ENCODE data around the gene ITPR1.

ITPR1 gene

GRCh38 chr3:4501927-4502326 is 8.8 kb downstream of the ITPR1 start:
- Histone ChIP-seq H3K27me3 (ENCODE audit: insufficient read depth, poor library complexity, severe bottlenecking) (no peaks in the 10 kb centered on the region), H3K4me3 (replicated peaks; ENCODE audit: insufficient read depth, low read length) (no peak overlapping the region), H3K27ac (replicated peaks) (no peak overlapping the region)
- DNase-seq (ENCODE audit: low read depth in 1 of 2, low spot score in 1 of 2): no peak
- no peak for TF ChIP-seq GABPA (IDR thresholded peaks at IDR 0.05; ENCODE audit: low read depth)
- TF ChIP-seq CTCF (IDR thresholded peaks at IDR 0.05; ENCODE audit: insufficient read depth, low read length): no peak
- TF ChIP-seq, protein P1, sequence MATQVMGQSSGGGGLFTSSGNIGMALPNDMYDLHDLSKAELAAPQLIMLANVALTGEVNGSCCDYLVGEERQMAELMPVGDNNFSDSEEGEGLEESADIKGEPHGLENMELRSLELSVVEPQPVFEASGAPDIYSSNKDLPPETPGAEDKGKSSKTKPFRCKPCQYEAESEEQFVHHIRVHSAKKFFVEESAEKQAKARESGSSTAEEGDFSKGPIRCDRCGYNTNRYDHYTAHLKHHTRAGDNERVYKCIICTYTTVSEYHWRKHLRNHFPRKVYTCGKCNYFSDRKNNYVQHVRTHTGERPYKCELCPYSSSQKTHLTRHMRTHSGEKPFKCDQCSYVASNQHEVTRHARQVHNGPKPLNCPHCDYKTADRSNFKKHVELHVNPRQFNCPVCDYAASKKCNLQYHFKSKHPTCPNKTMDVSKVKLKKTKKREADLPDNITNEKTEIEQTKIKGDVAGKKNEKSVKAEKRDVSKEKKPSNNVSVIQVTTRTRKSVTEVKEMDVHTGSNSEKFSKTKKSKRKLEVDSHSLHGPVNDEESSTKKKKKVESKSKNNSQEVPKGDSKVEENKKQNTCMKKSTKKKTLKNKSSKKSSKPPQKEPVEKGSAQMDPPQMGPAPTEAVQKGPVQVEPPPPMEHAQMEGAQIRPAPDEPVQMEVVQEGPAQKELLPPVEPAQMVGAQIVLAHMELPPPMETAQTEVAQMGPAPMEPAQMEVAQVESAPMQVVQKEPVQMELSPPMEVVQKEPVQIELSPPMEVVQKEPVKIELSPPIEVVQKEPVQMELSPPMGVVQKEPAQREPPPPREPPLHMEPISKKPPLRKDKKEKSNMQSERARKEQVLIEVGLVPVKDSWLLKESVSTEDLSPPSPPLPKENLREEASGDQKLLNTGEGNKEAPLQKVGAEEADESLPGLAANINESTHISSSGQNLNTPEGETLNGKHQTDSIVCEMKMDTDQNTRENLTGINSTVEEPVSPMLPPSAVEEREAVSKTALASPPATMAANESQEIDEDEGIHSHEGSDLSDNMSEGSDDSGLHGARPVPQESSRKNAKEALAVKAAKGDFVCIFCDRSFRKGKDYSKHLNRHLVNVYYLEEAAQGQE (IDR thresholded peaks at IDR 0.05; ENCODE audit: insufficient replicate concordance, low read depth): no peak
- TF ChIP-seq SPI1 (IDR thresholded peaks at IDR 0.05; ENCODE audit: borderline replicate concordance, low read depth): no peak
- TF ChIP-seq POLR2AphosphoS5 (IDR thresholded peaks at IDR 0.05; ENCODE audit: low read depth): no peak

DNA sequence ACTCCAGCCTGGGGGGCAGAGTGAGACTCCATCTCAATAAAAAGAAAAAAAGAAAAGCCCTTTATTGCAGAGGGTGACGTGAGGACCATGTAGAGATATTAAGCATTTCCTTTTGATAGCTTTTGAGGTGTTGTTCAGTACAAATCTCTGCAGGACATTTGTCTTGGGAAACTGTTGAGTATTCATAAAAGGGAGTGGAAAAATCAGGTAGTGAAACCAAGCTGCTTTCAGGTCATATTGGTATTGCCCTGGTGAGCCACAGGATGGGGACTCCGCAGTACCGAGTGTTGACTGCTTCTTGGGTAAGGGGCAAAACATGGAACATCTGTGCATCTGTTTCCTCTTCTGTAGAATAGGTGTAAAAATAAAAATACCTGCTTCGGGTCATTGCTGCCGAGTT is 9.9 kb downstream of the ITPR1 start:
- Histone ChIP-seq H3K4me3 (replicated peaks; ENCODE audit: insufficient read depth, low read length) (no peak overlapping the region), H3K27me3 (ENCODE audit: insufficient read depth, poor library complexity, severe bottlenecking) (no peaks in the 10 kb centered on the region), H3K27ac (replicated peaks) (no peak overlapping the region)
- no peak for DNase-seq (ENCODE audit: low read depth in 1 of 2, low spot score in 1 of 2)
- no peak for TF ChIP-seq GABPA (IDR thresholded peaks at IDR 0.05; ENCODE audit: low read depth)
- TF ChIP-seq, protein P1 (IDR thresholded peaks at IDR 0.05; ENCODE audit: insufficient replicate concordance, low read depth): no peak

- DNase-seq (ENCODE audit: low read depth in 1 of 2, low spot score in 1 of 2): peak; percentile 53 to 82
- Histone ChIP-seq H3K27ac (replicated peaks) (no peak overlapping the region), H3K27me3 (ENCODE audit: insufficient read depth, poor library complexity, severe bottlenecking) (no peaks in the 10 kb centered on the region), H3K4me3 (replicated peaks; ENCODE audit: insufficient read depth, low read length) (peak overlapping the region; percentile 2; the same call in 1 of the 2 replicates)
- no peak; the same call in 1 of the 2 replicates for TF ChIP-seq SPI1 (IDR thresholded peaks at IDR 0.05; ENCODE audit: borderline replicate concordance, low read depth)
Observed at GRCh38 chr3:4504340-4505261, 11.5 kb downstream of the ITPR1 start.

GRCh38 chr3:4505688-4506558 is 12.8 kb downstream of the ITPR1 start:
- TF ChIP-seq POLR2AphosphoS5 (IDR thresholded peaks at IDR 0.05; ENCODE audit: low read depth): no peak
- TF ChIP-seq SPI1 (IDR thresholded peaks at IDR 0.05; ENCODE audit: borderline replicate concordance, low read depth): no peak
- no peak for TF ChIP-seq GABPA (IDR thresholded peaks at IDR 0.05; ENCODE audit: low read depth)
- TF ChIP-seq CTCF (IDR thresholded peaks at IDR 0.05; ENCODE audit: insufficient read depth, low read length): no peak
- TF ChIP-seq, protein P1 (IDR thresholded peaks at IDR 0.05; ENCODE audit: insufficient replicate concordance, low read depth): no peak
- H3K4me3 ChIP-seq (replicated peaks; ENCODE audit: insufficient read depth, low read length): no peak overlapping the region
- H3K27ac ChIP-seq (replicated peaks): no peak overlapping the region
- no peak for DNase-seq (ENCODE audit: low read depth in 1 of 2, low spot score in 1 of 2)
- no peaks in the 10 kb centered on the region for H3K27me3 ChIP-seq (ENCODE audit: insufficient read depth, poor library complexity, severe bottlenecking)

All from HL-60 (cell line).